Stimulated activated naive CD4-positive, alpha-beta T cell (primary cell): Measurements from ENCODE around the gene FNTB.

ENCODE experiments used
- DNase-seq, 6 experiments: peaks; one replicate each; lab custom pipeline; 2025; lab: John Stamatoyannopoulos, UW

Gene FNTB

GRCh38 chr14:65045709-65046108 lies 59.0 kb downstream of the FNTB start:
- no peak for DNase-seq

GRCh38 chr14:65052832-65053231 lies 66.1 kb downstream of the FNTB start:
- no peak for DNase-seq

GRCh38 chr14:65053466-65053865 lies 66.8 kb downstream of the FNTB start:
- no peak for DNase-seq

- no peak for DNase-seq
Measured at GRCh38 chr14:65054471-65055085, 67.9 kb downstream of the FNTB start.

- no peak for DNase-seq
Measured at GRCh38 chr14:65057695-65058094, 71.0 kb downstream of the FNTB start.

- no peak for DNase-seq
Measured at GRCh38 chr14:65062096-65063075, 75.7 kb downstream of the FNTB start.

- no peak for DNase-seq
Measured at GRCh38 chr14:65065719-65066118, 79.0 kb downstream of the FNTB start.

GRCh38 chr14:65069874-65070413 lies 83.2 kb downstream of the FNTB start:
- DNase-seq, result no peak

GRCh38 chr14:65070471-65070976 lies 83.8 kb downstream of the FNTB start:
- no peak for DNase-seq

GRCh38 chr14:65071544-65071943 lies 84.8 kb downstream of the FNTB start:
- no peak for DNase-seq

- DNase-seq, result no peak
Measured at GRCh38 chr14:65072256-65072655, 85.6 kb downstream of the FNTB start.

GRCh38 chr14:65072937-65073336 lies 86.2 kb downstream of the FNTB start:
- DNase-seq, result no peak

GRCh38 chr14:65073605-65074201 lies 87.0 kb downstream of the FNTB start:
- DNase-seq, result no peak

- no peak for DNase-seq
Measured at GRCh38 chr14:65074449-65075150, 87.9 kb downstream of the FNTB start.

- DNase-seq, result no peak
Measured at GRCh38 chr14:65075628-65076325, 89.1 kb downstream of the FNTB start.

- DNase-seq, result no peak
Measured at GRCh38 chr14:65077318-65077717, 90.6 kb downstream of the FNTB start.

GRCh38 chr14:65079201-65079600 lies 92.5 kb downstream of the FNTB start:
- peak in 2 of 6 experiments; percentile 10 to 26 for DNase-seq

GRCh38 chr14:65079768-65080167 lies 93.1 kb downstream of the FNTB start:
- no peak for DNase-seq

- no peak for DNase-seq
Measured at GRCh38 chr14:65080960-65081747, 94.5 kb downstream of the FNTB start.

GRCh38 chr14:65082930-65083329 lies 96.2 kb downstream of the FNTB start:
- DNase-seq, result no peak
